ENCODE results near the gene TRPM4. TPM values are rescaled to one million over a fixed set of nuclear protein-coding genes. Genes with fewer than 3 reads are reported as not detected.

The TRPM4 gene
- total RNA-seq, 2 experiments from 2014 or later = 20.9 to 44.2 TPM

GRCh38 chr19:49160450-49161189, 3.0 kb downstream of the TRPM4 start:
- ChIA-PET CTCF (ENCODE audit: unreplicated experiment) (interaction anchor here (0.6 to 0.7 kb wide), 2 partner anchors 12 to 37 kb away, joined by 3 to 27 read pairs; no protein-coding TSS in a partner anchor), POLR2A (no interaction called here)
- H3K9me3 ChIP-seq (ENCODE audit: low read length) = no peaks in the 10 kb centered on the region
- H3K9me2 ChIP-seq (ENCODE audit: insufficient read depth, low read length) = no peaks in the 10 kb centered on the region
- H3K36me3 ChIP-seq (ENCODE audit: insufficient read depth, low read length) = no peaks in the 10 kb centered on the region
- no peak for DNase-seq (ENCODE audit: low spot score)
- intact Hi-C loops (cut with micrococcal nuclease; ENCODE audit: unreplicated experiment) = no loop called here
- H3K4me2 ChIP-seq (ENCODE audit: low read length) = no peak overlapping the region
- H3K4me3 ChIP-seq (ENCODE audit: low read depth, low read length, poor library complexity, severe bottlenecking) = no peak overlapping the region
- no peak overlapping the region for H3K27ac ChIP-seq (ENCODE audit: low read depth, low read length, poor library complexity, severe bottlenecking)
- no peak overlapping the region for H2AFZ ChIP-seq (ENCODE audit: low read length)
- TF ChIP-seq CTCF (conservative IDR thresholded peaks at IDR 0.05; ENCODE audit: low read length) (no peak), EZH2phosphoT487 (IDR thresholded peaks at IDR 0.05; ENCODE audit: borderline replicate concordance, low read depth, low read length) (no peak)
- BruUV-seq (replicated peaks) = no TSS peak
- H3K4me1 ChIP-seq (ENCODE audit: insufficient read depth, low read length, poor library complexity, severe bottlenecking) = no peaks in the 10 kb centered on the region
- H4K20me1 ChIP-seq (ENCODE audit: insufficient read depth, low read length) = no peaks in the 10 kb centered on the region
- H3K79me2 ChIP-seq (ENCODE audit: insufficient read depth, low read depth, low read length) = no peaks in the 10 kb centered on the region

GRCh38 chr19:49161987-49162386, 4.4 kb downstream of the TRPM4 start:
- DNase-seq (ENCODE audit: low spot score) = no peak
- H2AFZ ChIP-seq (ENCODE audit: low read length) = no peak overlapping the region
- no peak overlapping the region for H3K4me2 ChIP-seq (ENCODE audit: low read length)
- TF ChIP-seq CTCF (conservative IDR thresholded peaks at IDR 0.05; ENCODE audit: low read length) = no peak
- TF ChIP-seq EZH2phosphoT487 (IDR thresholded peaks at IDR 0.05; ENCODE audit: borderline replicate concordance, low read depth, low read length) = no peak
- H3K9me3 ChIP-seq (ENCODE audit: low read length) = no peaks in the 10 kb centered on the region
- H3K36me3 ChIP-seq (ENCODE audit: insufficient read depth, low read length) = no peaks in the 10 kb centered on the region
- H3K79me2 ChIP-seq (ENCODE audit: insufficient read depth, low read depth, low read length) = no peaks in the 10 kb centered on the region
- ChIA-PET CTCF (ENCODE audit: unreplicated experiment) (no interaction called here), POLR2A (no interaction called here)
- H3K4me3 ChIP-seq (ENCODE audit: low read depth, low read length, poor library complexity, severe bottlenecking) = no peak overlapping the region
- no peaks in the 10 kb centered on the region for H3K4me1 ChIP-seq (ENCODE audit: insufficient read depth, low read length, poor library complexity, severe bottlenecking)
- no peaks in the 10 kb centered on the region for H3K9me2 ChIP-seq (ENCODE audit: insufficient read depth, low read length)
- no peaks in the 10 kb centered on the region for H4K20me1 ChIP-seq (ENCODE audit: insufficient read depth, low read length)
- intact Hi-C loops (cut with micrococcal nuclease; ENCODE audit: unreplicated experiment) = no loop called here
- no peak overlapping the region for H3K27ac ChIP-seq (ENCODE audit: low read depth, low read length, poor library complexity, severe bottlenecking)
- BruUV-seq (replicated peaks) = no TSS peak

- CTCF ChIA-PET (ENCODE audit: unreplicated experiment) = no interaction called here
- H3K4me3 ChIP-seq (ENCODE audit: low read depth, low read length, poor library complexity, severe bottlenecking) = no peak overlapping the region
- H3K9me3 ChIP-seq (ENCODE audit: low read length) = no peaks in the 10 kb centered on the region
- no peaks in the 10 kb centered on the region for H3K4me1 ChIP-seq (ENCODE audit: insufficient read depth, low read length, poor library complexity, severe bottlenecking)
- no peaks in the 10 kb centered on the region for H4K20me1 ChIP-seq (ENCODE audit: insufficient read depth, low read length)
- BruUV-seq (replicated peaks) = no TSS peak
- POLR2A ChIA-PET = no interaction called here
- H3K27ac ChIP-seq (ENCODE audit: low read depth, low read length, poor library complexity, severe bottlenecking) = no peak overlapping the region
- no peak overlapping the region for H2AFZ ChIP-seq (ENCODE audit: low read length)
- intact Hi-C loops (cut with micrococcal nuclease; ENCODE audit: unreplicated experiment) = no loop called here
- H3K36me3 ChIP-seq (ENCODE audit: insufficient read depth, low read length) = no peaks in the 10 kb centered on the region
- H3K9me2 ChIP-seq (ENCODE audit: insufficient read depth, low read length) = no peaks in the 10 kb centered on the region
- no peak for TF ChIP-seq EZH2phosphoT487 (IDR thresholded peaks at IDR 0.05; ENCODE audit: borderline replicate concordance, low read depth, low read length)
- TF ChIP-seq CTCF (conservative IDR thresholded peaks at IDR 0.05; ENCODE audit: low read length) = no peak
- no peak for DNase-seq (ENCODE audit: low spot score)
- no peaks in the 10 kb centered on the region for H3K79me2 ChIP-seq (ENCODE audit: insufficient read depth, low read depth, low read length)
- no peak overlapping the region for H3K4me2 ChIP-seq (ENCODE audit: low read length)
These were observed 7.6 kb downstream of the TRPM4 start for GRCh38 chr19:49165111-49165750.

Measured in OCI-LY7 (cell line).